BLaER1 (cell line): ENCODE data around the gene DPP4.

Experiments used
- H3K27ac ChIP-seq: shearing (Covaris generic); formaldehyde crosslinking; 2 replicates; pipeline ENCODE4 v1.8.1; 2022
- H3K27me3 ChIP-seq: shearing (Covaris generic); formaldehyde crosslinking; 2 replicates; pipeline ENCODE4 v1.8.1; 2022
- H3K36me3 ChIP-seq: shearing (Covaris generic); formaldehyde crosslinking; 2 replicates; pipeline ENCODE4 v1.8.1; 2022
- H3K4me1 ChIP-seq: shearing (Covaris generic); formaldehyde crosslinking; 2 replicates; pipeline ENCODE4 v1.8.1; 2022
- H3K4me2 ChIP-seq: shearing (Covaris generic); formaldehyde crosslinking; 2 replicates; pipeline ENCODE4 v1.8.1; 2022
- H3K4me3 ChIP-seq: shearing (Covaris generic); formaldehyde crosslinking; 2 replicates; pipeline ENCODE4 v1.8.1; 2022
- H3K9ac ChIP-seq: shearing (Covaris generic); formaldehyde crosslinking; 2 replicates; pipeline ENCODE4 v1.8.1; 2022
- H3K9me3 ChIP-seq: shearing (Covaris generic); formaldehyde crosslinking; 2 replicates; pipeline ENCODE4 v1.8.1; 2022
- H4K20me1 ChIP-seq: shearing (Covaris generic); formaldehyde crosslinking; 2 replicates; pipeline ENCODE4 v1.8.1; 2022
- Cebpa-rat ChIP-seq: shearing (Covaris generic); IDR thresholded peaks from 2 replicates; pipeline ENCODE4 v1.8.1; 2022

The DPP4 gene

DNA sequence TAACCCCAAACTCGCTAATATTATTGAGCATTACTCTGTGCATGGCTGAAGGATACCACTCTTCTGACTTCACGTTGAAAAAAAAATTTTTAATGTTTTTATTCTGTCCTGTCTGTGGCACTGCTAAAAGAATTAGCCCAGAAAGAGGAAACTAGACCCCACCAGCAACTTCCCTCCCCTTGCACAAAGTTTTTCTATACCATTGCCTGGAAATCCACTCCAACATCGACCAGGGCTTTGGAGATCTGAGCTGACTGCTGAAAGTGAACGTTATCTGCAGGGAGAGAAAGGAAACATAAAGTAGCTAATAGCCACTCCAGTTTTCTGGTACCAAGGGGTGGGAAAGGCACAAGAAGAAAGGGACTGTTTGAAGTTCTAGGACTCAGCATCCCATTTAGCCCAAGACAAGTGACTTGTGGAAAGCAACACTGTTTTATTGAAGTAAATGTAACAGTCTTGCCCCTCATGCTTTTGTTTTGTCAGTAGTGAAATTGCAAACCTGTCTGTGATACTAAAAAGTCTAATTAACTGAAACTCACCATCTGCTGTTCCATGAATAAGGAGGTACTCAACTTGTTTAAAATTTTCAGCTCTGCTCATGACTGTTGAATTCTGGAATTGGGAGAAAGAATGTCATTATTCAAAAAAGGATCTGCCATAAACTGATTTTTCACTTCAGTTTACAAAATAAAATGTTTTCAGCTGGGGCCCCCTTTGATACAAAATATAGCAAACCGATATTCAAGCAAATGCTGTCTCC is 79.1 kb downstream of the DPP4 start:
- Histone ChIP-seq H3K4me2 (no peak overlapping the region), H3K36me3 (no peaks in the 10 kb centered on the region), H3K27me3 (no peaks in the 10 kb centered on the region), H4K20me1 (no peaks in the 10 kb centered on the region), H3K9me3 (no peaks in the 10 kb centered on the region), H3K4me1 (peaks cover 13% of the 10 kb centered on the region), H3K4me3 (no peak overlapping the region), H3K27ac (no peak overlapping the region), H3K9ac (no peak overlapping the region)
- TF ChIP-seq Cebpa-rat = no peak

DNA sequence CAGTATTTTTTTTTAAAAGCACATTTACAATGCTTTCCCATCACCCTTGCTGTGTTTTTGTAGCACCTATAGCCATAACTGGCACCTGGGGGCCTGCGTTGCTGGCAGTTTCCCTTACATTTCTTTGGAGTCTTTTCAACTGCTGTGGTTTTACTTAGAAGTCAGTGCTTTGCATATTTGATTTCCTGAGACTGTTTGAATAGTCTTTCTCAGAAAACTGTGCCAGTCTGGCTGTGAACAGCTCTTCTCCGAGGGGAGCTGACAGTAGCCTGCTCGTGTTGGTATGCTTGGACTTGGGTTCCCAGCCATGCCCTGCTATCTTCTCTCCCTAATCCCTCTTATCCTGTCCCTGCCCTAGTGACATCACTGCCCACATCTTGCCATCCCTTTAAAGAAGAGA is 81.5 kb downstream of the DPP4 start:
- Histone ChIP-seq H3K27ac (no peak overlapping the region), H3K9ac (no peak overlapping the region), H4K20me1 (no peaks in the 10 kb centered on the region), H3K4me2 (peak overlapping the region; percentile 23), H3K4me3 (no peak overlapping the region), H3K36me3 (no peaks in the 10 kb centered on the region), H3K4me1 (peaks cover 13% of the 10 kb centered on the region), H3K27me3 (no peaks in the 10 kb centered on the region), H3K9me3 (no peaks in the 10 kb centered on the region)
- TF ChIP-seq Cebpa-rat = no peak

DNA sequence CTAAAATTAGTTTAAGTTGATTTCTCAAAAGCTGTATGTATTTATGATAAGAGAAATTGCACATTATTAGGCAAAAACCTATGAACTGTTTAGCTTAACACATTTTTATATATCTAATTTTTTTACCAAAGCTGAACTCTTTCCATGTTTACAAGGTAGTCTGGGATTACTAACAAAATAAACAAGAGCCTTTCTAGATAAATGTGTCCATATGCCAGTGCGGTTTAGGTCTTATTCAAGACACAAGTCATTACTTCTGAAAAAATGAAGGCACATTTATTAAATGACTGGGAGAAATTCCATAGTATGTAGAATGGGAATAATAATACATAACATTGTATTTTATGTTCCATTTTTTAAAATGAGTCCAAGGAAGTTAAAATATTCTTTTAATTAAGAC is 82.0 kb downstream of the DPP4 start:
- Histone ChIP-seq H4K20me1 (no peaks in the 10 kb centered on the region), H3K9ac (no peak overlapping the region), H3K27me3 (no peaks in the 10 kb centered on the region), H3K36me3 (no peaks in the 10 kb centered on the region), H3K27ac (no peak overlapping the region), H3K9me3 (no peaks in the 10 kb centered on the region), H3K4me2 (no peak overlapping the region), H3K4me3 (no peak overlapping the region), H3K4me1 (peaks cover 13% of the 10 kb centered on the region)
- TF ChIP-seq Cebpa-rat = no peak

DNA sequence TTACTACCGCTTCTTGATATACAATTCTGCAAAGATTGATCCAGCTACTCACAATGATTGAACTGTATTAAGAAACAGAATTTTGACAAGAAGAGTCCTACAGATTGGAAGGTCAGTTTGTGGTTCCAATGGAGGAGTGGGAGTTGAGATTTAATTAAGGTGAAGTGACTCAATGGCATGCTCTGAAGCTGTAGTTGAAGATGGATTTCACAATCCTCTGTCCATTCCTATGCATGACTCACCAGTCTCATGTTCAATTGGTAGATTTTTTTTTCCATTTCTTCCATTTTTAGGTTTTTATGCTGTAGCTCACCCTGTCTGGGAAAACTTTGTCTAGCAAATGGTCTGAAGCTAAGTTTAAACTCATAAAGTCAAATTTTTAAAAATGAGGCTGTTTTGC is 83.3 kb downstream of the DPP4 start:
- Histone ChIP-seq H4K20me1 (no peaks in the 10 kb centered on the region), H3K27ac (no peak overlapping the region), H3K36me3 (no peaks in the 10 kb centered on the region), H3K4me1 (peaks cover 13% of the 10 kb centered on the region), H3K4me3 (no peak overlapping the region), H3K9ac (no peak overlapping the region), H3K4me2 (no peak overlapping the region), H3K27me3 (no peaks in the 10 kb centered on the region), H3K9me3 (no peaks in the 10 kb centered on the region)
- no peak for TF ChIP-seq Cebpa-rat

DNA sequence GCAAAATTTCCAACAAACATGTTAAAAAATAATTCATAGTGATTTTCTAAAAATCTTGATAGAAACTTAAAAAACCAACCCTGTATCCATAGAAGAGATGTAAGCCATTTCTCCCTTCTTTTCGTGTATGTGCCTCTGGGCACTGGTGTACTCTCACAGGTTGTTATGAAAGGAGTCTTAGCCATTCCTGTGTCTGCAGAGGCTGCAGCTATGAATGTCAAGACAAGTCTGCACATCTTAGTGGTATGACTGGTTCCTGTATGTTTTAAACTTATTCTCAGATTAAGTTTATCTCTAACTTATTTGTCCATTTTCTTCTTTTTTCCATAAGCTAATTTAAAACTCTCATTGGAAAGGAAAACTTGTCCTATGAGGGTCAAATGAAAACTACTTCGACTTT is 84.0 kb downstream of the DPP4 start:
- Histone ChIP-seq H3K4me1 (peaks cover 13% of the 10 kb centered on the region), H4K20me1 (no peaks in the 10 kb centered on the region), H3K9ac (no peak overlapping the region), H3K4me2 (no peak overlapping the region), H3K36me3 (no peaks in the 10 kb centered on the region), H3K9me3 (no peaks in the 10 kb centered on the region), H3K27me3 (no peaks in the 10 kb centered on the region), H3K27ac (no peak overlapping the region), H3K4me3 (no peak overlapping the region)
- no peak for TF ChIP-seq Cebpa-rat

DNA sequence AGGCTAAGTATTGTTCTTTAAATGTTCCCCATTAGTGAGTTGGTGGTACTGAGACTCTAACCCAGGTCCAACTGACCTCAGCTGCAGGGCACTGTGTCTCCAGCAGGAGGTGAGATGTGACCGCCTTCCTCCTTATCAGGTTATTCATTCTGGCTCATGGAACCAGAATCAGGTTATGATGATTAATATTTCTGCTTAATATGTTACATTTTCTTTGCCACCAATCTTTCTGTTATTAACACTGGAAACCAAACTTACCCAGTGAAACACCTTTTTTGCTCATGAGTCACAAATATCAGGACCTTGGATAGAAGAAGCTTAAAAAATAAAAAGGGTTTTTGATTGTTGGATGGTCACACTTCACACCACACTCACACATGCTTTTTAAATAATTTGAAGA is 85.4 kb downstream of the DPP4 start:
- no peak overlapping the region for H3K9ac ChIP-seq
- no peak overlapping the region for H3K4me2 ChIP-seq
- H3K4me3 ChIP-seq = no peak overlapping the region
- peaks cover 13% of the 10 kb centered on the region for H3K4me1 ChIP-seq
- H3K27me3 ChIP-seq = no peaks in the 10 kb centered on the region
- H3K36me3 ChIP-seq = no peaks in the 10 kb centered on the region
- no peak for TF ChIP-seq Cebpa-rat
- H3K9me3 ChIP-seq = no peaks in the 10 kb centered on the region
- H3K27ac ChIP-seq = no peak overlapping the region
- H4K20me1 ChIP-seq = no peaks in the 10 kb centered on the region

DNA sequence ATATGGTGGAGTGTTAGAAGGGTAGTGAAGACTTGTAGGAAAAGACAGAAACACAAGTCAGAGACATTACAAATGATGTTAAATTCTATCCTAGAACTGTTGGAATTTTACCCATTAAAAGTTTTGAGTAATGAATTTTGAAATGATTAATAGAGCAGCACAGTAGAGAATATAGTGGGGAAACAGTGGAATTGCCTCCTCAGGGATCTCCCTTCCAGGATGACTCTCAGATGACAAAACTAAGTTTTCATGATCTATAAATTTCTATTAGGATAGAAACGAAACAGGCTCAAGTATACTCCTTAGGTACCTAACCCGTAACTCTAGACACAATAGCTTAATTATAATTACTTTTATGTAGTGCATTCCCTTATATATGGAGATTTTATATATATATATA is 86.7 kb downstream of the DPP4 start:
- no peak for TF ChIP-seq Cebpa-rat
- Histone ChIP-seq H3K27ac (no peak overlapping the region), H3K36me3 (no peaks in the 10 kb centered on the region), H3K9ac (no peak overlapping the region), H4K20me1 (no peaks in the 10 kb centered on the region), H3K4me1 (peaks cover 2% of the 10 kb centered on the region), H3K27me3 (no peaks in the 10 kb centered on the region), H3K4me3 (no peak overlapping the region), H3K9me3 (no peaks in the 10 kb centered on the region), H3K4me2 (no peak overlapping the region)

DNA sequence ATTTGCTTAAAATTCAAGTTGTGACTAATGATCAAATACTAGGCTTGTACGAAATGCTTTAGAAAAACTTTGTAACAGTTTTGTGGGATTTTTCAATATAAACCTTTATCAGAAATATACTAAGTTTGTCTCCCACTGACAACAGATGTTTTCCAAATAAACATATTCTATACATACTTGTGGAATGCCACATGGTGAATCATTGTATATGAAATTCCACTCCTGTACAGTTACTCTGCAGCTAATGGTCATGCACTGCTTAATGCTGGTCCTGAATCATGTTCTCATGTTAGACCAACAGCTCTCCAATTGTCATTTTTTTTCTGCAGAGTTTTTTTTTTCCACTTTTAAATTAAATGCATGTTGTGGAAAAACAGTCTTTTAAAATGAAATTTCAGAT is 90.1 kb downstream of the DPP4 start:
- Histone ChIP-seq H3K4me2 (no peak overlapping the region), H4K20me1 (no peaks in the 10 kb centered on the region), H3K4me3 (no peak overlapping the region), H3K9me3 (no peaks in the 10 kb centered on the region), H3K36me3 (no peaks in the 10 kb centered on the region), H3K27ac (no peak overlapping the region), H3K4me1 (peaks cover 5% of the 10 kb centered on the region; the same call in 1 of the 2 replicates), H3K27me3 (no peaks in the 10 kb centered on the region), H3K9ac (no peak overlapping the region)
- no peak for TF ChIP-seq Cebpa-rat

DNA sequence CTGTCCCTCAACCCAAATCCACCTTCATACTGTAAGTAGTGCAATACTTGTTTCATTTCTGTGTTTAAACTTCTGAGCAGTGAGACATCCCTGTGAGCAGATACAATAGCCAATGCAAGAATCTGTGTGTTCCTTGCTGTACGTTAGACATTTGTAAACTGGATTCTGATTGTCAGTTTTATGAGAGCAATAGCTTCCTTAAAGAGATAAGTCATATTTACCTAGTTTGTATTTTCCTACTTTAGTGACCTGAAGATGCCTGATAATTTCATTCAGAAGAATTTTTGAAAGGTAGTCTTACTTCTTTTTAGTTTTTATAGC is 90.7 kb downstream of the DPP4 start:
- Histone ChIP-seq H3K27me3 (no peaks in the 10 kb centered on the region), H3K4me1 (peaks cover 5% of the 10 kb centered on the region; the same call in 1 of the 2 replicates), H3K9me3 (no peaks in the 10 kb centered on the region), H3K4me2 (no peak overlapping the region), H3K4me3 (no peak overlapping the region), H3K27ac (no peak overlapping the region), H3K9ac (no peak overlapping the region), H4K20me1 (no peaks in the 10 kb centered on the region), H3K36me3 (no peaks in the 10 kb centered on the region)
- no peak for TF ChIP-seq Cebpa-rat

DNA sequence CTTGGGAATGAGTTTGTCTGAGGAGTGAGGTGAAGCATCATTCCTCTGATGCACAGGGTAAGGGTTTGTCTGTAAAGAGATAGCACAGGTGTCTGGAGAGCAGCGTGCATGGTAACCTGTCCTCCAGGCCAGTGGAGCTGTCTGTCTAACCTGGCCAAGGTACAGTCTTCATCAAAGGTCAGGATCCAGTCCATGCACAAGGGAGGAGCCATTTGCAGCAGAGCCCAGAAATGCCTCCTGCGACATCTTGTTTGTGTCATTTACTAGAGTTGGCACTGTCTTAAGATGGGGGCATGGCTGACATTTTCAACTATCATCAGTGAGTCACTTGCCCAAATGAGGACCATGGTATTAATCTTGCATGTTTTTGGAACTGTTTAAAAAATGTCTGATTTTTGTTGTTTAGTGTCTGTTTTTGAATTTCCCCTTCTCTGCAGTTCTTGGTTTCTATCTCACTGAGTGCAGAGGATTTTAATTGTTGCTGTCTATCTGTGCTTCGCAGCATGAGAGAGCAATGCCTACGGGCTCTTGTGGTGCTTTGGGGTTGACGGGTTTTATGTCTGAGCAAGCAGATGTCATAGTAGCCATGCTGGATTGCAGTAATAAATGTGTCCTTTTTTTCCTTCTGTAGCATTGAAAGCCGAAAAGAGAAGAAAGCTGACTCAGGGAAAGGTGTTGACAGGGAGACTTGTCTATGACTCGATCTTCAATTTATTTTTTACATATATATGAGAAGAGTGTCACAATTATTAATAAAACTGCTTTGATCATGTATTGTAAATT is 91.3 kb downstream of the DPP4 start:
- Histone ChIP-seq H3K9me3 (no peaks in the 10 kb centered on the region), H4K20me1 (no peaks in the 10 kb centered on the region), H3K4me3 (no peak overlapping the region), H3K27ac (no peak overlapping the region), H3K4me2 (no peak overlapping the region), H3K4me1 (peaks cover 5% of the 10 kb centered on the region; the same call in 1 of the 2 replicates), H3K36me3 (no peaks in the 10 kb centered on the region), H3K27me3 (no peaks in the 10 kb centered on the region), H3K9ac (no peak overlapping the region)
- TF ChIP-seq Cebpa-rat = no peak
